ENCODE results near the gene ATP6V0A1.
A peak's percentile ranks its signal among the peaks of the same experiment; 100 is the strongest.
"Not testable (repeated sequence)": the region's sequence is repeated elsewhere in the genome, so short reads cannot be mapped to it uniquely, and the experiment has no call there.

The ATP6V0A1 gene

GRCh38 chr17:42541041-42541833 is 82.6 kb downstream of the ATP6V0A1 start:
- no peak for DNase-seq (ENCODE audit: low spot score)

DNA sequence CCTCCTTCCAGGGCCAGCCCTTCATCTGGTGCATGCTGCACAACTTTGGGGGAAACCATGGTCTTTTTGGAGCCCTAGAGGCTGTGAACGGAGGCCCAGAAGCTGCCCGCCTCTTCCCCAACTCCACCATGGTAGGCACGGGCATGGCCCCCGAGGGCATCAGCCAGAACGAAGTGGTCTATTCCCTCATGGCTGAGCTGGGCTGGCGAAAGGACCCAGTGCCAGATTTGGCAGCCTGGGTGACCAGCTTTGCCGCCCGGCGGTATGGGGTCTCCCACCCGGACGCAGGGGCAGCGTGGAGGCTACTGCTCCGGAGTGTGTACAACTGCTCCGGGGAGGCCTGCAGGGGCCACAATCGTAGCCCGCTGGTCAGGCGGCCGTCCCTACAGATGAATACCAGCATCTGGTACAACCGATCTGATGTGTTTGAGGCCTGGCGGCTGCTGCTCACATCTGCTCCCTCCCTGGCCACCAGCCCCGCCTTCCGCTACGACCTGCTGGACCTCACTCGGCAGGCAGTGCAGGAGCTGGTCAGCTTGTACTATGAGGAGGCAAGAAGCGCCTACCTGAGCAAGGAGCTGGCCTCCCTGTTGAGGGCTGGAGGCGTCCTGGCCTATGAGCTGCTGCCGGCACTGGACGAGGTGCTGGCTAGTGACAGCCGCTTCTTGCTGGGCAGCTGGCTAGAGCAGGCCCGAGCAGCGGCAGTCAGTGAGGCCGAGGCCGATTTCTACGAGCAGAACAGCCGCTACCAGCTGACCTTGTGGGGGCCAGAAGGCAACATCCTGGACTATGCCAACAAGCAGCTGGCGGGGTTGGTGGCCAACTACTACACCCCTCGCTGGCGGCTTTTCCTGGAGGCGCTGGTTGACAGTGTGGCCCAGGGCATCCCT is 84.8 kb downstream of the ATP6V0A1 start:
- no peak for DNase-seq (ENCODE audit: low spot score)

DNA sequence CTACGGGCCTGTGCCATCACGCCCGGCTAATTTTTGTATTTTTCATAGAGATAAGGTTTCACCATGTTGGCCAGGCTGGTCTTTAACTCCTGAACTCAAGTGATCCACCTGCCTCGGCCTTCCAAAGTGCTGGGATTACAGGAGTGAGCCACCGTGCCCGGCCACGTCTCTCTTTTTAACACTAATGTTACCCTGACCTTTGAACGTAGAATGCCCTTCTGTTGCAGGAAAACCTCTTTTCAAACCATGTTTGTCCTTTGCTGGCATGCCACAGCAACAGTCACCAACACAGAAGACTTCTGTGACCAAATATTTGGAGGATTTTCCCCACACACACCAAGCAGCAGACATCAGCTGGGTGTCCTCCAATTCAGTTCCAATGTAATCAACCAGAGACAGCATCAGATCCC is 86.2 kb downstream of the ATP6V0A1 start:
- no peak for DNase-seq (ENCODE audit: low spot score)

DNA sequence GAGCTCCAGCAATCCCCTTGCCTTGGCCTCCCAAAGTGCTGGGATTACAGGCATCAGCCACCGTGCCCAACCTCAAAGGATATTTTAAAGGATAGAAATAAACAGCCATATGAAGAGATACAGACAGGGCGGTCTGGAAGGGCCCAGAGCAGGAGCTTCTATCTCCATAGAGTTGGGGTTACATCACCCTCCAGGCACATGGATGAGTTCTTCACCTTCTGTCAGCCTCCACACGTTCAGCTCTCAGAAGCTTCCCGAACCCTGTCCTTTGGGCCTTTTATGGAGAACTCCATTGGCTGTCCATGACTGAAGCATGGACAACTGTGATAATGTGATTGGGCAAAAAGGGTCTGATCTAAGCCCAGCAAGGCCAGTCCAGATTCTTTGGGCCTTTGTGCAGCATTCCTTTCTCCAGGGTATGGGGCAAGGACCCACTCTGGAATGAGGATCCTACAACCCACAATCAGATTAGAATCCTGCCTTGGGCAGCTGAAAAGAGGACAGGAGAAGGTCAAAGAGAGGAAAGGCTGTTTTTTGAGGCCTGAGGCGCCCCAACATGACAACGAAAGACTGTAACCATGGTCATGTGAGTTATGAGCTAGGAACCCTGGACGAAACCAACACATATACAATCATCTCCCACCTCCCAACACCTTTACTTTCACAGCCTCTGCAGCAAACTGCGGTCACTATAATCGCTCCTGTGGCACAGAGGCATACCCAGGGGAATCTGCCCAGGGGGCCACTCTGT is 87.3 kb downstream of the ATP6V0A1 start:
- DNase-seq (ENCODE audit: low spot score): not testable (repeated sequence)

DNA sequence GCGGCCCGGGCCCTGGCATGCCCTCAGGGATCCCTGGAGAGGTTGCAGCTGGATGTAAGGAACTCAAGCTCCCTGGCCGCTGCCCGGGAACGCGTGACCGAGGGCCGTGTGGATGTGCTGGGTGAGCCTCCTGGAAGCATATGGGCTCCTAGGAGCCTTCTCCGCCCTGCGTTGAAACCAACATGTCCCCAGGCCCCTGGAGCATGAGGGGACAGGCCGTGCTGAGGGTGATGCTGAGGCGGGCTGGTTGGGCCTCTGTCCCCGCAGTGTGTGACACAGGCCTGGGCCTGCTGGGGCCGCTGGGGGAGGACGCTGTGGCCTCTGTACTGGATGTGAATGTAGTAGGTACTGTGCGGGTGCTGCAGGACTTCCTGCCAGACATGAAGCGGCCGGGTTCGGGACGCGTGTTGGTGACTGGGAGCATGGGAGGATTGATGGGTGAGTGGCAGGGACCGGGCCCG is 88.4 kb downstream of the ATP6V0A1 start:
- no peak for DNase-seq (ENCODE audit: low spot score)

DNA sequence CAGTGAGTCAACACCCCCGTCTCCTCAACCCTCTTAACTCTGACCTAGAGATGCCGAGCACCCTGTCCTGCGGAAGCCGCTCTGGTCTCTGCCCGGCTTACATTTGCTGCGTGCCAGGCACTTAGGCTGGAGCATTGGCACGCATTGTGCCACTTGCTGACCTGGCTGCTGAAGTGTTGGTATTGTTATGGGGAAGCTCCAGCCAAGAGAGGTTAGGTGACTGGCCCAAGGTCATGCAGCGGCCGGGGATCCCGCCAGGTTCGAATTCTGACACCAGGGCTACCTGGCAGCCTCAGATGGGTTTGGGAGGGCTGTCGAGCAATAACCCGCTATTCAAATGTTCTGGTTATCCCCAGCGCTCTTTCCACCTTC is 89.0 kb downstream of the ATP6V0A1 start:
- no peak for DNase-seq (ENCODE audit: low spot score)

- DNase-seq (ENCODE audit: low spot score): peak; percentile 93
Measured at GRCh38 chr17:42548070-42548837, 89.6 kb downstream of the ATP6V0A1 start.

DNA sequence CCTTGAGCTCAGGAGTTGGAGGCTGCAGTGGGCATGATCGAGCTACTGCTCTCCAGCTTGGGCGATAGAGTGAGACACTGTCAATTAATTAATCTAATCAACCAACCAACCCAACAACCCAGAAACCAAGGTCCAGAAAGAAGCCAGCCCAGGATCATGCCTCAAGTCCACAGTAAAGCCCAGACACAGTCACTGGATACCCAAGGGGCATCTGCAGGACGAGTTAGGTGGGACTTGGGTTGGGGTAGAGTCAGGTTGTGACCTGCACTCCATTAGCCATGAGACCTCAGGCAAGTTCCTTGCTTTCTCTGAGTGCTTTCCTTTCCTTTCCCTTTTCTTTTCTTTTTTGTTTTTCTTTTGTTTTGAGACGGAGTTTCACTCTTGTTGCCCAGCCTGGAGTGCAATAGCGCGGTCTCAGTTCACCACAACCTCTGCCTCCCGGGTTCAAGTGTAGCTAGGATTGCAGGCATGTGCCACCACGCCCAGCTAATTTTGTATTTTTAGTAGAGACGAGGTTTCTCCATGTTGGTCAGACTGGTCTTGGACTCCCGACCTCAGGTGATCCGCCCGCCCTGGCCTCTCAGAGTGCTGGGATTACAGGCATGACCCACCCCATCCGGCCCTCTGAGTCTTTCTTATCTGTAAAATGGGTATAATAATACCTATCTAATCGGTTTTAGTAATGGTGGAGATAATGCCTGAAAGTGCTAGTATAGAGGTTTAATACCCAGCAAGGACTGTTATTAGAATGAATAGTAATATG is 90.5 kb downstream of the ATP6V0A1 start:
- DNase-seq (ENCODE audit: low spot score): no peak

DNA sequence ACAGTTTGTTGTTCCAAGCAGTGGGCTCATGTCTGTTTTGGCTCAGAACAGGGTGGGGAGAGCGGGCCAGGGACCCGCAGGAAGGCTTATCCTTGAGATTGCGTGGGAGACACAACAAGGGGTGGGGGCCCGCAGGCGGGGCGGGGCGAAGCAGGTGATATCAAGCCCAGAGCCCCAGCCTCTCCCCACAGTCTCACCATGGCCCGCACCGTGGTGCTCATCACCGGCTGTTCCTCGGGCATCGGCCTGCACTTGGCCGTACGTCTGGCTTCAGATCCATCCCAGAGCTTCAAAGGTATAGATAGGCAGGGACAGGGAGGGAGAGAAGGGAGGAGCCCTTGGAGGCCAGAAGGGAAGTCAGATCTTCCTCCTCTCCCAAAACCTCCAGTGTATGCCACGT is 94.1 kb downstream of the ATP6V0A1 start, which contains the start of gene HSD17B1:
Gene HSD17B1, plus strand, starts transcription at position 188 of the 400 bp plus-strand sequence. Its CDS starts 11 bp downstream, at position 199.
- DNase-seq (ENCODE audit: low spot score): not testable (repeated sequence)

GRCh38 chr17:42553161-42553818 is 94.6 kb downstream of the ATP6V0A1 start:
- DNase-seq (ENCODE audit: low spot score): no peak

DNA sequence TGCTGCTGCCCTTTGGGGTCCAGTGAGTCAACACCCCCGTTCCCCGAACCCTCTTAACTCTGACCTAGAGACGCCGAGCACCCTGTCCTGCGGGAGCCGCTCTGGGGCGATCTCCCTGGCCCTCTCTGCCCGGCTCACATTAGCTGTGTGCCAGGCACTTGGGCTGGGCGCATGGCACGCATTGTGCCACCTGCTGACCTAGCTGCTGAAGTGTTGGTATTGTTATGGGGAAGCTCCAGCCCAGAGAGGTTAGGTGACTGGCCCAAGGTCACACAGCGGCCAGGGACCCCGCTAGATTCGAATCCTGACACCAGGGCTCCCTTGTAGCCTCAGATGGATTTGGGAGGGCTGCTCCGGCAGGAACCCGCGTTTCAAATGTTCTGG is 95.2 kb downstream of the ATP6V0A1 start:
- DNase-seq (ENCODE audit: low spot score): no peak

- peak; percentile 92 for DNase-seq (ENCODE audit: low spot score)
Measured at GRCh38 chr17:42554250-42555121, 95.8 kb downstream of the ATP6V0A1 start.

GRCh38 chr17:42555122-42555622 is 96.5 kb downstream of the ATP6V0A1 start:
- DNase-seq (ENCODE audit: low spot score): no peak

- not testable (repeated sequence) for DNase-seq (ENCODE audit: low spot score)
Measured at GRCh38 chr17:42555961-42556617, 97.4 kb downstream of the ATP6V0A1 start.

- DNase-seq (ENCODE audit: low spot score): no peak
Measured at GRCh38 chr17:42559075-42559474, 100.4 kb downstream of the ATP6V0A1 start.

- DNase-seq (ENCODE audit: low spot score): no peak
Measured at GRCh38 chr17:42560246-42560645, 101.6 kb downstream of the ATP6V0A1 start.

- DNase-seq (ENCODE audit: low spot score): peak; percentile 97
Measured at GRCh38 chr17:42561897-42562387, 103.3 kb downstream of the ATP6V0A1 start, which contains the start of gene COASY. Gene COASY, plus strand, starts transcription at chr17:42562148. Its CDS starts 475 bp downstream, at chr17:42562623.

Measured in iPS-NIHi11 (cell line).